ES-I3 (cell line): ENCODE measurements around the gene TMEM191C.

Experiments
- H3K36me3 ChIP-seq: 2 replicates; pipeline ENCODE4 v1.6.1; 2013; ENCODE audit warnings: mild to moderate bottlenecking, low read length, control low read depth, moderate library complexity; ENCODE audit not compliant: insufficient read depth
- H3K4me1 ChIP-seq: 2 replicates; pipeline ENCODE4 v1.6.1; 2013; ENCODE audit warnings: mild to moderate bottlenecking, control low read depth, low read length; ENCODE audit not compliant: insufficient read depth
- H3K9ac ChIP-seq: 2 replicates; pipeline ENCODE4 v1.6.1; 2013; ENCODE audit warnings: low read depth, mild to moderate bottlenecking, low read length, moderate library complexity
- H3K9me3 ChIP-seq: 2 replicates; pipeline ENCODE4 v1.6.1; 2013; ENCODE audit warnings: mild to moderate bottlenecking, low read length, moderate library complexity; ENCODE audit not compliant: control insufficient read depth, insufficient read depth

TMEM191C gene

GRCh38 chr22:21443057-21443734 is 24.0 kb upstream of the TMEM191C start:
- H3K9ac ChIP-seq = no peak overlapping the region
- no peaks in the 10 kb centered on the region for H3K36me3 ChIP-seq
- H3K4me1 ChIP-seq = peaks cover 8% of the 10 kb centered on the region; the same call in 1 of the 2 replicates
- no peaks in the 10 kb centered on the region for H3K9me3 ChIP-seq

GRCh38 chr22:21443735-21444421 is 23.3 kb upstream of the TMEM191C start:
- Histone ChIP-seq H3K4me1 (peaks cover 8% of the 10 kb centered on the region; the same call in 1 of the 2 replicates), H3K9me3 (no peaks in the 10 kb centered on the region), H3K36me3 (no peaks in the 10 kb centered on the region), H3K9ac (no peak overlapping the region)

- no peak overlapping the region for H3K9ac ChIP-seq
These were observed 22.3 kb upstream of the TMEM191C start for GRCh38 chr22:21444701-21445436.

GRCh38 chr22:21445437-21446127 is 21.6 kb upstream of the TMEM191C start:
- Histone ChIP-seq H3K36me3 (no peaks in the 10 kb centered on the region), H3K9me3 (no peaks in the 10 kb centered on the region), H3K9ac (no peak overlapping the region), H3K4me1 (peaks cover 8% of the 10 kb centered on the region; the same call in 1 of the 2 replicates)

More at GRCh38 chr22:21444701-21445436, 22.3 kb upstream of the TMEM191C start:
- no peaks in the 10 kb centered on the region for H3K36me3 ChIP-seq
- H3K4me1 ChIP-seq = peaks cover 8% of the 10 kb centered on the region; the same call in 1 of the 2 replicates
- no peaks in the 10 kb centered on the region for H3K9me3 ChIP-seq

- no peaks in the 10 kb centered on the region for H3K36me3 ChIP-seq
- H3K4me1 ChIP-seq = peaks cover 8% of the 10 kb centered on the region; the same call in 1 of the 2 replicates
- no peaks in the 10 kb centered on the region for H3K9me3 ChIP-seq
- no peak overlapping the region for H3K9ac ChIP-seq
These were observed 20.9 kb upstream of the TMEM191C start for GRCh38 chr22:21446128-21446826.

GRCh38 chr22:21446827-21447690 is 20.1 kb upstream of the TMEM191C start:
- Histone ChIP-seq H3K36me3 (no peaks in the 10 kb centered on the region), H3K4me1 (peaks cover 8% of the 10 kb centered on the region; the same call in 1 of the 2 replicates), H3K9ac (no peak overlapping the region), H3K9me3 (no peaks in the 10 kb centered on the region)

- H3K9ac ChIP-seq = no peak overlapping the region
- H3K9me3 ChIP-seq = no peaks in the 10 kb centered on the region
- H3K36me3 ChIP-seq = no peaks in the 10 kb centered on the region
- H3K4me1 ChIP-seq = peaks cover 8% of the 10 kb centered on the region; the same call in 1 of the 2 replicates
These were observed 19.3 kb upstream of the TMEM191C start for GRCh38 chr22:21447694-21448402.

- H3K9ac ChIP-seq = no peak overlapping the region
- no peaks in the 10 kb centered on the region for H3K9me3 ChIP-seq
- H3K36me3 ChIP-seq = no peaks in the 10 kb centered on the region
- no peaks in the 10 kb centered on the region; the same call in 1 of the 2 replicates for H3K4me1 ChIP-seq
These were observed 18.4 kb upstream of the TMEM191C start for GRCh38 chr22:21448627-21449416.

GRCh38 chr22:21449531-21450319 is 17.5 kb upstream of the TMEM191C start:
- no peak overlapping the region for H3K9ac ChIP-seq
- H3K9me3 ChIP-seq = no peaks in the 10 kb centered on the region
- no peaks in the 10 kb centered on the region for H3K36me3 ChIP-seq
- H3K4me1 ChIP-seq = no peaks in the 10 kb centered on the region; the same call in 1 of the 2 replicates

GRCh38 chr22:21450320-21450831 is 16.8 kb upstream of the TMEM191C start:
- no peaks in the 10 kb centered on the region for H3K36me3 ChIP-seq
- H3K9ac ChIP-seq = no peak overlapping the region
- peaks cover 3% of the 10 kb centered on the region; the same call in 1 of the 2 replicates for H3K4me1 ChIP-seq
- no peaks in the 10 kb centered on the region for H3K9me3 ChIP-seq

GRCh38 chr22:21450858-21451353 is 16.3 kb upstream of the TMEM191C start:
- Histone ChIP-seq H3K36me3 (no peaks in the 10 kb centered on the region), H3K9ac (no peak overlapping the region), H3K4me1 (peaks cover 3% of the 10 kb centered on the region; the same call in 1 of the 2 replicates), H3K9me3 (no peaks in the 10 kb centered on the region)
